Suppressor macrophage treated with lipopolysaccharide for 4 hours (primary cell): ENCODE measurements around the gene HES6.
A peak's percentile ranks its signal among the peaks of the same experiment; 100 is the strongest.

Source experiments
- DNase-seq: peaks from one replicate; pipeline ENCODE4 v3.0.0-alpha.2; 2020

HES6 gene

GRCh38 chr2:238252766-238253630 lies 13.2 kb upstream of the HES6 start:
- DNase-seq, result no peak

- DNase-seq, result no peak
Measured at GRCh38 chr2:238251986-238252385, 12.1 kb upstream of the HES6 start.

- DNase-seq, result no peak
Measured at GRCh38 chr2:238251331-238251730, 11.5 kb upstream of the HES6 start.

- DNase-seq, result no peak
Measured at GRCh38 chr2:238250896-238251295, 11.1 kb upstream of the HES6 start.

GRCh38 chr2:238247841-238248453 lies 8.1 kb upstream of the HES6 start:
- DNase-seq, result no peak

GRCh38 chr2:238247002-238247822 lies 7.4 kb upstream of the HES6 start:
- no peak for DNase-seq

- no peak for DNase-seq
Measured at GRCh38 chr2:238244151-238244550, 4.3 kb upstream of the HES6 start.

GRCh38 chr2:238243496-238244076 lies 3.7 kb upstream of the HES6 start:
- no peak for DNase-seq

GRCh38 chr2:238242731-238243495 lies 3.1 kb upstream of the HES6 start:
- DNase-seq, result no peak

GRCh38 chr2:238241970-238242369 lies 2.1 kb upstream of the HES6 start:
- no peak for DNase-seq

- no peak for DNase-seq
Measured at GRCh38 chr2:238240757-238241711, 1.2 kb upstream of the HES6 start.

GRCh38 chr2:238239543-238239862 lies 335 bp downstream of the HES6 start:
- peak; percentile 22 for DNase-seq

- DNase-seq, result peak; percentile 24
Measured at GRCh38 chr2:238238766-238239542, 884 bp downstream of the HES6 start.

- DNase-seq, result no peak
Measured at GRCh38 chr2:238238311-238238765, 1.5 kb downstream of the HES6 start.

- DNase-seq, result no peak
Measured at GRCh38 chr2:238237431-238238135, 2.3 kb downstream of the HES6 start.

GRCh38 chr2:238236571-238236970 lies 3.3 kb downstream of the HES6 start:
- no peak for DNase-seq

- no peak for DNase-seq
Measured at GRCh38 chr2:238235856-238236255, 4.0 kb downstream of the HES6 start.

- DNase-seq, result peak; percentile 81
Measured at GRCh38 chr2:238235331-238235732, 4.5 kb downstream of the HES6 start.

- no peak for DNase-seq
Measured at GRCh38 chr2:238233625-238234024, 6.2 kb downstream of the HES6 start.

GRCh38 chr2:238231809-238232208 lies 8.0 kb downstream of the HES6 start:
- DNase-seq, result no peak
